SK-N-SH (cell line): ENCODE results near the gene TMEM184B. TPM values are rescaled to one million over a fixed set of nuclear protein-coding genes. Genes with fewer than 3 reads are reported as not detected.
A peak's percentile ranks its signal among the peaks of the same experiment; 100 is the strongest.

ENCODE experiments used
- CTCF ChIA-PET: fragments of 300-600, 350-600 bp; formaldehyde crosslinking; extraction: SDS; loops from one replicate; lab custom pipeline; 2021; lab: Yijun Ruan, JAX
- POLR2A ChIA-PET: fragments of 350-600 bp; sonication (Branson Sonifier 250); formaldehyde crosslinking; extraction: SDS; loops from one replicate; lab custom pipeline; 2020; ENCODE audit warnings: antibody characterized with exemption, inconsistent platforms; lab: Yijun Ruan, JAX
- DNase-seq: peaks from one replicate; pipeline ENCODE4 v3.0.0; 2012
- H2AFZ ChIP-seq: fragments of 200-600 bp; sonication (generic); 2 replicates; pipeline ENCODE4 v1.8.1; 2016; ENCODE audit warnings: antibody characterized with exemption, mild to moderate bottlenecking, low read depth
- H3F3A ChIP-seq: fragments of 200-600 bp; sonication (generic); replicated peaks from 2 replicates; pipeline ENCODE3; 2016; ENCODE audit warnings: antibody characterized with exemption, mild to moderate bottlenecking; ENCODE audit not compliant: insufficient read depth
- H3K27ac ChIP-seq, 2 experiments: fragments of 200-500 bp in 1 of 2; fragments of 200-600 bp in 1 of 2; sonication (Bioruptor generic) in 1 of 2; sonication (generic), shearing (Covaris generic) in 1 of 2; 2 replicates each; pipeline versions ENCODE4 v1.5.1 to v1.6.1; 2014 to 2016; ENCODE audit warnings: low read depth in 2 of 2, inconsistent platforms in 1 of 2, low read length in 1 of 2, mild to moderate bottlenecking in 1 of 2, mixed read lengths in 1 of 2
- H3K27me3 ChIP-seq: fragments of 200-600 bp; sonication (generic), shearing (Covaris generic); 2 replicates; pipeline ENCODE4 v1.6.1; 2016; ENCODE audit warnings: mixed run types; ENCODE audit not compliant: insufficient read depth
- H3K36me3 ChIP-seq, 2 experiments: fragments of 200-500 bp in 1 of 2; fragments of 200-600 bp in 1 of 2; sonication (Bioruptor generic) in 1 of 2; sonication (generic) in 1 of 2; replicated peaks in 1 of 2; 2 replicates each; pipeline versions ENCODE3 to v1.5.1; 2014 to 2016; ENCODE audit warnings: low read length in 1 of 2, mild to moderate bottlenecking in 1 of 2; ENCODE audit not compliant: insufficient read depth in 2 of 2, control insufficient read depth in 1 of 2
- H3K4me1 ChIP-seq, 2 experiments: fragments of 200-500 bp in 1 of 2; fragments of 200-600 bp in 1 of 2; sonication (Bioruptor generic) in 1 of 2; sonication (generic), shearing (Covaris generic) in 1 of 2; 2 replicates each; pipeline versions ENCODE4 v1.5.1 to v1.6.1; 2014 to 2016; ENCODE audit warnings: low read depth in 1 of 2, low read length in 1 of 2, mixed run types in 1 of 2; ENCODE audit not compliant: insufficient read depth in 2 of 2, control insufficient read depth in 1 of 2
- H3K4me2 ChIP-seq: fragments of 200-600 bp; sonication (generic), shearing (Covaris generic); 2 replicates; pipeline ENCODE4 v1.6.1; 2017; ENCODE audit warnings: mixed run types
- H3K4me3 ChIP-seq, 2 experiments: fragments of 200-500 bp in 1 of 2; fragments of 200-600 bp in 1 of 2; sonication (Bioruptor generic) in 1 of 2; sonication (generic), shearing (Covaris generic) in 1 of 2; 2 replicates each; pipeline versions ENCODE4 v1.5.1 to v1.8.1; 2014 to 2016; ENCODE audit warnings: low read depth in 2 of 2, inconsistent platforms in 1 of 2, low read length in 1 of 2, mild to moderate bottlenecking in 1 of 2, mixed read lengths in 1 of 2, moderate library complexity in 1 of 2
- H3K79me2 ChIP-seq: fragments of 200-600 bp; sonication (generic); 2 replicates; pipeline ENCODE4 v1.8.1; 2017; ENCODE audit warnings: mild to moderate bottlenecking; ENCODE audit not compliant: insufficient read depth
- H3K9ac ChIP-seq: fragments of 200-600 bp; sonication (generic); 2 replicates; pipeline ENCODE4 v1.6.1; 2017; ENCODE audit warnings: mixed run types
- H3K9me2 ChIP-seq: fragments of 200-600 bp; sonication (generic); 2 replicates; pipeline ENCODE4 v1.6.1; 2017; ENCODE audit warnings: mixed run types
- H3K9me3 ChIP-seq: fragments of 200-600 bp; sonication (generic); 2 replicates; pipeline ENCODE4 v1.6.1; 2017; ENCODE audit warnings: mixed run types, mild to moderate bottlenecking, moderate library complexity
- H4K20me1 ChIP-seq: fragments of 200-600 bp; sonication (generic); 2 replicates; pipeline ENCODE4 v1.6.1; 2017; ENCODE audit warnings: mild to moderate bottlenecking, mixed run types; ENCODE audit not compliant: insufficient read depth
- CHD2 ChIP-seq: fragments of 150-350 bp; IDR thresholded peaks from 2 replicates; pipeline ENCODE4 v1.6.1; 2018; ENCODE audit warnings: low read length; ENCODE audit not compliant: partially characterized antibody
- ELF1 ChIP-seq: IDR thresholded peaks from 2 replicates; pipeline ENCODE4 v1.4.0; 2012
- EP300 ChIP-seq, 2 experiments: IDR thresholded peaks; 2 replicates each; pipeline versions ENCODE4 v1.4.0 to v1.6.1; 2012; ENCODE audit warnings: borderline replicate concordance in 1 of 2, low read depth in 1 of 2, low read length in 1 of 2
- EZH2phosphoT487 ChIP-seq: fragments of 200-600 bp; sonication (generic); IDR thresholded peaks from 2 replicates; pipeline ENCODE4 v1.6.1; 2017; ENCODE audit warnings: low read depth, mixed run types, mild to moderate bottlenecking, antibody characterized with exemption, moderate library complexity, borderline replicate concordance
- FOXJ3 ChIP-seq: sonication (generic); formaldehyde crosslinking; IDR thresholded peaks from 2 replicates; pipeline ENCODE4 v1.5.1; 2020; ENCODE audit warnings: mild to moderate bottlenecking, missing genetic modification reagents
- GATA2 ChIP-seq: sonication (generic); formaldehyde crosslinking; IDR thresholded peaks from 2 replicates; pipeline ENCODE4 v1.5.0; 2020; ENCODE audit warnings: mild to moderate bottlenecking, missing genetic modification reagents
- JUND ChIP-seq: IDR thresholded peaks from 2 replicates; pipeline ENCODE4 v1.4.0; 2012
- MAX ChIP-seq: IDR thresholded peaks from 2 replicates; pipeline ENCODE4 v1.4.0; 2012; ENCODE audit warnings: low read depth
- MXI1 ChIP-seq: IDR thresholded peaks from 2 replicates; pipeline ENCODE4 v1.6.1; 2012; ENCODE audit warnings: mild to moderate bottlenecking, low read depth, low read length, improper control_type of control experiment
- POLR2AphosphoS5 ChIP-seq: IDR thresholded peaks from 2 replicates; pipeline ENCODE4 v1.6.1; 2012; ENCODE audit warnings: low read depth, low read length
- RAD21 ChIP-seq: IDR thresholded peaks from 2 replicates; pipeline ENCODE4 v1.6.1; 2012; ENCODE audit warnings: mild to moderate bottlenecking, low read length
- REST ChIP-seq: IDR thresholded peaks from 2 replicates; pipeline ENCODE4 v1.6.1; 2012; ENCODE audit warnings: mild to moderate bottlenecking, low read depth, low read length, moderate library complexity
- RFX5 ChIP-seq: IDR thresholded peaks from 2 replicates; pipeline ENCODE4 v1.6.1; 2012; ENCODE audit warnings: mild to moderate bottlenecking, improper control_type of control experiment, low read length
- RXRA ChIP-seq: IDR thresholded peaks from 2 replicates; pipeline ENCODE4 v1.4.0; 2012; ENCODE audit warnings: low read depth, mild to moderate bottlenecking, borderline replicate concordance
- TAF1 ChIP-seq: IDR thresholded peaks from 2 replicates; pipeline ENCODE4 v1.6.1; 2012; ENCODE audit warnings: low read depth, mild to moderate bottlenecking, low read length, moderate library complexity, borderline replicate concordance
- TEAD4 ChIP-seq: IDR thresholded peaks from 2 replicates; pipeline ENCODE4 v1.4.0; 2012; ENCODE audit warnings: mild to moderate bottlenecking, borderline replicate concordance; ENCODE audit not compliant: insufficient read depth
- USF1 ChIP-seq: IDR thresholded peaks from 2 replicates; pipeline ENCODE4 v1.4.0; 2012; ENCODE audit warnings: low read depth, borderline replicate concordance
- YY1 ChIP-seq: IDR thresholded peaks from 2 replicates; pipeline ENCODE4 v1.4.0; 2012; ENCODE audit warnings: low read depth, mild to moderate bottlenecking
- ZBTB33 ChIP-seq: IDR thresholded peaks from 2 replicates; pipeline ENCODE4 v1.4.0; 2012; ENCODE audit warnings: low read depth, borderline replicate concordance
- WGBS: methylation state at CpG from one replicate; pipeline ENCODE4 v1.1.6; 2017; ENCODE audit warnings: low lambda C conversion rate; 5-methylcytosine and 5-hydroxymethylcytosine counted together
- polyA plus RNA-seq, 3 experiments: library from polyadenylated mRNA; depleted of rRNA; stranded (reverse); fragments of >200 nt; gene quantifications; 2 replicates each; pipeline ENCODE4 v1.2.3, GENCODE V29; 2012

Gene TMEM184B
- polyA plus RNA-seq, 1 of the 3 experiments (the other 2 are of a cell fraction): 25.3 TPM

- DNase-seq: no peak
- TF ChIP-seq POLR2AphosphoS5: no peak
- no peak for TF ChIP-seq MAX
- TF ChIP-seq RXRA: no peak
- TF ChIP-seq JUND: no peak
- no peak for TF ChIP-seq MXI1
- no peak for TF ChIP-seq RFX5
- TF ChIP-seq EP300 (IDR thresholded peaks at IDR 0.05; ENCODE audit: borderline replicate concordance in 1 of 2, low read depth in 1 of 2, low read length in 1 of 2): no peak
- no peak for TF ChIP-seq FOXJ3 (CRISPR knock-in tag)
- no peak for TF ChIP-seq CHD2
- no peak for TF ChIP-seq REST
- no peak for TF ChIP-seq ELF1
- no peak for TF ChIP-seq GATA2 (CRISPR knock-in tag)
- TF ChIP-seq YY1: no peak
- TF ChIP-seq RAD21: no peak
- TF ChIP-seq TEAD4: no peak
- no peak for TF ChIP-seq TAF1
- TF ChIP-seq USF1: no peak
- TF ChIP-seq EZH2phosphoT487: no peak
- TF ChIP-seq ZBTB33: no peak
Observed at GRCh38 chr22:38285018-38285417, 12.2 kb upstream of the TMEM184B start.

More at GRCh38 chr22:38285018-38285417, 12.2 kb upstream of the TMEM184B start:
- Histone ChIP-seq H3K4me1 (no peaks in the 10 kb centered on the region), H3K27ac (peak overlapping the region in 1 of 2 experiments; percentile 69; a peak in 1 of 4 replicates), H2AFZ (no peak overlapping the region), H3K9me2 (no peaks in the 10 kb centered on the region), H3K9me3 (no peaks in the 10 kb centered on the region), H3F3A (no peaks in the 10 kb centered on the region), H3K27me3 (no peaks in the 10 kb centered on the region), H3K36me3 (no peaks in the 10 kb centered on the region), H3K4me3 (no peak overlapping the region), H3K9ac (no peak overlapping the region), H3K4me2 (no peak overlapping the region), H4K20me1 (no peaks in the 10 kb centered on the region), H3K79me2 (no peaks in the 10 kb centered on the region)
- 90% methylated on average over 6 of the region's 8 CpGs for WGBS
- ChIA-PET CTCF (no interaction called here), POLR2A (interaction anchor here (0.9 kb wide), 1 partner anchor 64 kb away, joined by 3 read pairs; no protein-coding TSS in a partner anchor)
